Stromal cell of bone marrow (primary cell): ENCODE data around the gene TPRA1.
A peak's percentile ranks its signal among the peaks of the same experiment; 100 is the strongest.

Experiments used
- DNase-seq: peaks from one replicate; pipeline ENCODE4 v3.0.0-alpha.2; 2012; ENCODE audit warnings: low read depth

The TPRA1 gene

DNA sequence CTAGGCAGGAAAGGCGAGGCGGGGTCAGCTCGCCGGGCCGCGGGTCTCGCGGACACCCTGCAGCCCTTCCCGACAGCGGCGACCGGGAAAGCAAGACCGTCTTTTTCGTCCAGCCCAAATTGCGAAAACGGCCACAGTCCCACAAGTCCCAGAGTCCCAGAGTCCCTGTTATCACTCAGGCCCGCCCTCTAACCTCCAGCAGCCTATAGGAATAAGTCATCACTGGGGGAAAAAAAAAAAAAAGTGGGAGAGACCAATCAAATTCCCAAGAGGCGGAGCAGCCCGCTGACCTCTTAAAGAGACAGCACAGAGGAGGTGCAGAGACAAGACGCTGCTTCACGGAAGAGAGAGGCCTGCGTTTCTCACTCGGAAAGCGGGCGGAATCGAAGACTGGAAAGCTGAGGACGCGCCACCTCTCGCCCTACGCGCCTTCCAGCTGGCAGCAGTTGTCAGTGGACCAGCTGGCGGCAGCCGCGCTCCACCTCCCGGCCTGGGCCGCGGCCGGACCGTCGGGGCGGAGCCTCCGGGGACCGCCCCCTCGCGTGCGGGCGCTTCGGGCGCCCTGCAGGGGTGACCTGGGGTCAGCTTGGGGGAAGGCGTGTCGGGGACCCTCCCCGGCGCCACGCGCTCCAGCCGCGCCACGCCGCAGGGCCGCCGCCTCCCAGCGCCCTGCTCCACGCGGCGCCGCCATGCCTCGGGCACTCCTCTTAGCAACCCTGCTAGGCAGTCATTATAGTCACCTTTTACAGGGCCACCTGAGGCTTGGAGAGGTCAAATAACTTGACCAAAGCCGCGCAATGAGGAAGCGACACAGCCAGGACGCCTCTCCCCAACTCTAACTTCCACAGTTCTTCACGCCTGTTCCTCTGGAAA, at the start of gene TPRA1:
TSS of gene TPRA1 (minus strand) at position 141 of the 873 bp plus-strand sequence. CDS start 10,587 bp downstream, outside the sequence.
- DNase-seq, result peak; percentile 96

DNA sequence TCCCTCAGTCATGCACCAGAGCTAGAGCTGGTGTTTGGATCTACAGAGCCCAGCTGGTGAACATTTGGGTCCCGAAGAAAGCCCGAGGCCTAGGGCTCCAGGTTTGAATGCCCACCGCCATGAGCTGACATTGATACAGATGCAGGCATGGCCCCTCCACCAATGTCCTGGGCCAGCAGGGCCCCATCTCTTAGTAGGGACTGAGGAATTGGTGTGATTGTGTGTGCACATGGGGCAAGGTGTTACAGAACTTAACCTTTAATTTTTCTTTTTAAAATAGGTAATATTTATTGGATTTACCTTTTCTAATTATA, 49.5 kb upstream of the TPRA1 start:
- no peak for DNase-seq

DNA sequence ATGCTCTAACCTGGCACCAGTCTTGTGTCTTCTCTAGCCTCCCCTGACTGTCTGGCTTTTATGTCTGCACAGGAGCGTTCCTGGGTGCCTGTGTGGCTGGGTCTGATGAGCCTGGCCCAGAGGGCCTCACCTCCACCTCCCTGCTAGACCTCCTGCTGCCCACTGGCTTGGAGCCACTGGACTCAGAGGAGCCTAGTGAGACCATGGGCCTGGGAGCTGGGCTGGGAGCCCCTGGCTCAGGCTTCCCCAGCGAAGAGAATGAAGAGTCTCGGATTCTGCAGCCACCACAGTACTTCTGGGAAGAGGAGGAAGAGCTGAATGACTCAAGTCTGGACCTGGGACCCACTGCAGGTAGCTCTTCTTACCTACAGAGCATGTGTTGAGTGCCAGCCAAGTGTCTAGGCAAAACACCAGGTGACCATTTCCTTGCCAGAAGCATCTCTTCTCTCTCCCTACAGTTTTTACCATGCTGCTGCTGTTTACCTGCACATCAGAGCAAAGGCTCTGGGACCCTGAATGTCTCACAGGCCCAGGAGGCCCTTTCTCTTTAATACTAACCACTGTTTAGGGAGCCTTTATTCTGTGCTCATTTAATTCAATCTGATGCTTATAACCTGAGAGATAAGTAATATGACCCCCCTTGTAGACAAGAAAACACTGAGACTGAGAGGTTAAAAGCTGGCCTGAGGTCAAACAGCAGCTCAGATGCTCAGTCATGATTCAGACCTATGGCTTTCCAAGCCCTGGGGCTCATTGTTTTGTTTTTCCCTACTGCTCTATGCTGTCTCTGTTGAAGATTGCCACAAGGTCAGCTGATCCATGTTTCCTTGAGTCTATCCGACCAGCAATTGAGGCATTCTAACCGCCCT, 48.9 kb upstream of the TPRA1 start:
- peak; percentile 18 for DNase-seq

DNA sequence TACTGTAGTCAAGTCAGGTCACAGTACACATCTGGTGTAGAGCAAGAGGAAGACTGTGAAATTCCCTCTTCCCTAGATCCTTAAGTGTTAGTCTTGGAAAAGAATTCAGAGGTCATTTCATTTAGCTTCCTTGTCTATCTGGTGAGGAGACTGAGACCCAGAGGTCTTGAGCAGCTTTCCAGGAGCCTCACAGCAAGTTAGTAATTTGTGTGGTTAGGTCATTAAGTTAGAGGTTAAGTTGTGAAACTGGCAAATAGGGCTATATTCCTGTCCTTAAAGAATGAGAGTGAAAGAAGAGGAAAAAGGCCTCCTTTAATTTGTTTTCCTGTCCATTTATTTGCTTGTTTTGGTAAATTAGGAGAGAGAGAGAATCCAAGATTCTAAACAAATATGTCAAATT, 47.4 kb upstream of the TPRA1 start:
- no peak for DNase-seq

DNA sequence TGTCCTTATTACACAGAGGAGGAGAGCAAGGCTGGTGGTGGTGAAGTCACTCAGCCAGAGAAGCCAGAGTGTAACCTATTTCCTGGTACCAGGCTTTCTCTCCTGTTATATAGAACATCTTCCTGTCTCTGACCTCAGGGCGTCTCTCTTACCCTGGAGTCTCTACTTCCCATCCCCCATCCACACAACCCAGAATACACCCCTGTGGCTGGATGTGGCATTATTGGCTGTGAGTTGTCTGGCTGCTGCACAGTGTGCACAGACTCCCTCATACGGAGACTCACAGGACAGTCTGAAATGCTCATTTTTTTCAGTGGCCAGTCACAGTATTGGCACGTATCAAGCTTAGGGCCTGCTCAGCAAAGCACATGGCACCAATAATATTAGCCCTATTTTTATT, 47.0 kb upstream of the TPRA1 start:
- DNase-seq, result no peak

DNA sequence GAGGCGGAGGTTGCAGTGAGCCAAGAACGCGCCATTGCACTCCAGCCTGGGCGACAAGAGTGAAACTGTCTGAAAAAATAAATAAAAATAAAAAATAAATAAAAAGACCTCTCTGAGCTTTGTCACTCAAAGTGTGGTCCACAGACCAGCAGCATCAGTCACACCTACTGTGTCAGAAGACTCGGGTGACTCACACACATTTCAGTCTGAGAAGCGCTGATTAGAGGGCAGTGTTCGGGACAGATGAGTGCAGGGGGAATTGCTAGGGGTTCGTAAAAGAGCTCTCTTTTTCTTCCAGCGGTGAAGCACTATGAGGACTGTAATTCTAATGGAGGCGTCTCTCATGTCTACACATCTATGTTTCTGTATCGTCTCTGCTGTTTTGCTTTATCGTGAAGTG, 44.1 kb upstream of the TPRA1 start:
- DNase-seq, result no peak

DNA sequence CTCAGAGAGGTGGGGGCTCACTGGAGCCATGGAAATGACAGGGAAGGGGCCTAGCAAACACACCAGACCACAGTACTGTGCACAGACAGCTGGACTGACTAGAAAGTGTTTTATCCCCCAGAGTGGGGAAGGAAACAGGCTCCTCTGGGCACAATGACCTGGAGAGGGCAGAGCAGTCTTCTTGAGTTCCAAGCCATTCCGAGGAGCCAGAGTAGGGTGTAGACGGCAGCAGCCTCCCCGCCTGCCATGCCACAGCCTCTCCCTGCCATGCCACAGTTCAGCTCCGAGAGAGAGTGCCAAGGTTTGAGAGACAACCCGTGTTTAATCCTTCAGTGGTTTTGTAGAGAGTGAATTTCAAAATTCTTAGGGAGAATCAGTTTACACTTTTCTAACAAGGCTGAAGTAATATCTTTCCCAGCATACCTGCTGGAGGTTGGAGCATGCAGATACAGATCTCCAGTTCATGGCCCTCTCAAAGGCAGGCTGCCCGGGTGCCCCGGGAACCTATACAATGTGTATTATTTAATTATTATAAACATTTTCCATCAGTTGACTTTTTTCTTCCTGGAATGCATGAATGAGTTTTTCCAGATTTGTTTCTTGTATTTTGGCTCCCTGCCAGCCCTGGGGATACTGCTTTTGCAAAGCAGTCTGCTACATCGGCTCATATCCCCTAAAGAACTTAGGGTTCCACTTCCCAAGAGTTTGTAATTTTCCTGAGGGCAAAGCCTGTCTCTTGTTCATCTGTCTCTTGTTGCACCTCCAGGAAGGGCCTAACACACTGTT, 41.7 kb upstream of the TPRA1 start:
- no peak for DNase-seq

DNA sequence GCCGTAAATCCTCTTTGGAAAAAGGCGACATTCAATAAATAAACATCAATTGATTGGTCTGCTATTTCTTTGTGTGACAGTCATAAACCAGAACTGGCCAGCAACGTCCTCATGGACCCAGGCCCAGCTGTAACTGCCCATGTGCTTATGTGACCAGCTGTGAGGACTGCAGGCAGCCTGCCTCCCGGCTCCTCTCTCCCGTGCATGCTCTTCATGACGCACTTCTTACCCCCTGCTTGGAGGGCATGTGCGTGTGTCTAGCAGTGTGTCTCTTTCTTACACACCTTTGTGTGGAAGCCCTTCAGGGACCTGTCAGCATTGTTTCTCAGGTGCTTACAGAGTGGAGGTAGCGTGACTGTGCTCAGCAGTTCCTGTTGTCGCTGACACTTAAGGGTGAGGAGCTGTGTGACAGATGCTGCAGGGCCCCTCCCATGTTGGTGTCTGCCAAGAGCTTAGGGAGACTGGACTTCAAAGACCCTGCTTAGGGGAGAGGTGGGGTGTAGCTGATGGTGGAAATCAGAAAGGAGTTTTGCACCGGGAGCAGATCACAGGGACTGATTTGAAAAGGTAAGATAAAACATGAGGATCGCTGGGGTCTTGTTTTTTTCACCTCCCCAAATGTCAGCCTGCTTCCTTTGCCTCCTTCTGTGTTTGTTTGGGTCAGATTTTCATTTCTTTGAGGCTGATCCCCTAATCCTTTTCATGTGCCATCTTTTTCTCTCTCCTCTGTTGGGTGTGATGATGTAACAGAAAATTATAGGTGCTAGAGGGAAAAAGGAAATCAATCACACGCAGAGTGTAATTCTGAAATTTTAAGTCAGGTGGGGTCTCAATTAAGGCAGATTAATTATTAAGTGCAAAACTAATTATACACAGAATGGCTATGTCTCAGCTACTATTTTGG, 40.5 kb upstream of the TPRA1 start:
- DNase-seq, result no peak

DNA sequence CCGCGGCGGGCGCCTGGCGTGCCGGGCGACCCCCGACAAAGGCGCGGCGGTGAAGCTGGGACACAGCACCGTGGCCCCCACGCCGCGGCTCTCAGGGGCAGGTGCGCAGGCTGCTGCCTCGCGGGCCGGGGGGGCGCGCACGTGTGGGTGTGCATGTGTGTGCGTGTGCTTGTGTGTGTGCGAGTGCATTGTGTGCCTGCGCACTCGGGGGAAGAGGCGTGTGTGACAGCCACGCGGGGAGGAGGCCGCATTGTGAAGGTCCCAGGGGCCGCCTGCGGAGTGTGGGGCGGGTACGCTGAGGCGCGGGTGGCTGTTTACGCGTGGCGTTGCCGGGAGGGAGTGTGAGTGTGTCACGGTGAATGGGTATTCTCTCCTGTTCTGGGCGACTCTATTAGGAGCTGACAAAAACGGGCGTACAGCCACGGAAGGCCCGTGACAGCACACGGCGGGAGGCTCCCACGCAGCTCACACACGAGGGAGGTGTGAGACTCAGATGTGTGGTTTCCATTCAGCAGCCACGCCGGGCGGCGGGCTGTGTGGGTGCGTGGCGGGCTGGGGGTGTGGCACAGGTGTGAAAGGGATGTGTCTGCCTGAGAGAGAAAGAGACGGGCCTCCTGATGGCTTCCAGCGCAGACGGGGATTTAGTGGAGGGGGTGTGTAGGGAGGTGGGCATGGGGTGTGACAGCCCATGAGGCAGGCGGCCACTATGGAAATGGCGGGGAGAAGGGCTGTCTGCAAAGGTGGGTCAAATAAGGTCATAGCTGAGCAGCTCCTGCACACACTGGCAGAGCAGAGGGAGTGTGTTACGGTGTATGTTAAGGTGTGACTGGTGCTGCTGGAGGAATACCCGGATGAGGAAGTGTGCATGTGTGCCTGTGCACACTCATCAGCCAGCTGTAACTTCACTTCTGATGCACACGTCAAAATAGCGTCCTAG, 39.2 kb upstream of the TPRA1 start:
- no peak for DNase-seq

DNA sequence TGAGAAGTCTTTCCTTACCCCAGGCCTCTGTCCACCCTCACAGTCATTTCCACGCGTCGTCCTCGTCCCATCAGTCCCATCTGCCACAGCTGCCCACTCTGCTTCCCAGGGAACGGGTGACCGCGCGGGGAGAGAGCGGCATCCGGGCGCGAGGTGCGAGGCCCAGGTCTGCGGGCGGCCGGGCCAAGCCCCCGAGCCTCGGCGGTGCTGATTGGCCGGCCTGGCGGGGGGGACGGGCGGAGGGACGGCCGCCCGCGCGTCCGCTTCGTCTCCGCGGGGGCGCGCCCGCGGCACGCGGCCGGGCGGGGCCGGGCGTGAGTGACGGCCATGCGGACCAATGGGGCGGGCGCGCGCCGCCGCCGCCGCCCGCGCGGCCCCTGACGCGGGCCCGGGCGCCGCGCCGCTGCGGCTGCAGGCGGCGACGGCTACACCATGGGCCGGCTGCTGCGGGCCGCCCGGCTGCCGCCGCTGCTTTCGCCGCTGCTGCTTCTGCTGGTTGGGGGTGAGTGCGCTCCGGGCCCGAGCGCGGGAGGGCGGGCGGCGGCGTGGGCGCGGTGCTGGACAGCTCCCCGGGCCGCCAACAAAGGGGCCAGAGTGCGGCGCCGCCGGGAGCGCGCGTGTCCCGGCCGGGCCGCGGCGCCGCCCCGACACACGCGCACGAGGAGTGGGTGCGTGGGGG, 38.4 kb upstream of the TPRA1 start, which contains the start of gene PODXL2:
TSS of gene PODXL2 (plus strand) at position 398 of the 679 bp plus-strand sequence. CDS start at position 433, 35 bp downstream.
- no peak for DNase-seq

DNA sequence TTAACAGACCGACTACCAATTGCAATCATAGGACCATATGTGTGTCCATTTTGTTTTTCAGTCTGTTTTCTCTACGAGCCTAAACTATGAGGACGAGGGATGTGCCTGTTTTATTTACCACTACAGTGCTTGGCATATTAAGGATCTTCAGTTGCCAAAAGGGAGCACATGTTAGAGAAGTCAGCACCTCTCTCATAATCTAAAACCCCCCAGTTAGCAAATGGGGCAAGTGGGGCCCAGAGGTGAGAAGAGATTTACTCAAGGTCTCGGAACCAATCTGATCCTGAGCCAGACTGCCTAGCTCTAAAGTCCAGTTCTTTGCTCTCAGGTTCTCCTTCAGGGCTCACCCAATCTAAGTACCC, 37.9 kb upstream of the TPRA1 start:
- DNase-seq, result no peak

DNA sequence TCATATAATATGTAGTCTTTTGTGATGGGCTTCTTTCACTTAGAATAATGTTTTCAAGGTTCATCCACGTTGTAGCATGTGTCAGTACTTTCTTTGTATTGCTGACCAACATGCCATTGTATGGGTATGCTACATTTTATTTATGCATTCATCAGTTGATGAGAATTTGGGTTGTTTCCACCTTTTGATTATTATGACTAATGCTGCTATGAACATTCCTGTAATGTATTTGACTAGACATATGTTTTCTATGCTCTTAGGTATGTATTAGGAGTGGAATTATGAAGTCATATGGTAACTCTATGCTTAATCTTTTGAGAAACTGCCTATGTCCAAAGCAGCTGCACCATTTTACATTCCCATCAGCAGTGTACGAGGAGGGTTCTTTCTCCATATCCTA, 35.3 kb upstream of the TPRA1 start:
- no peak for DNase-seq

DNA sequence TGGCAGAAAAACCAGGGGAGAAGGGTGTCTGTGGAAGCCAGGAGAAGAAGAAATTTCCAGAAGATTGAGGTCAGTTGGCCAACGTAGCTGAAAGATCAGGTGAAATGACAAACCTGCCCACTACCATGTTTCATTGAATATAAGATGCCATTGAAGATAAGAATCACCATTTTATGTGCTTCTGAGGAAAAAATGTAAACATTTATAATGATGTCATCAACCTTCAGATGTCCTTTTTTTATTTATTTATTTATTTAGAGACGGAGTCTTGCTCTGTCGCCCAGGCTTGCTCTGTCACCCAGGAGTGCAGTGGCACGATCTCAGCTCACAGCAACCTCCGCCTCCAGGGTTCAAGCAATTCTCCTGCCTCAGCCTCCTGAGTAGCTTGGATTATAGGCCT, 33.5 kb upstream of the TPRA1 start:
- no peak for DNase-seq

DNA sequence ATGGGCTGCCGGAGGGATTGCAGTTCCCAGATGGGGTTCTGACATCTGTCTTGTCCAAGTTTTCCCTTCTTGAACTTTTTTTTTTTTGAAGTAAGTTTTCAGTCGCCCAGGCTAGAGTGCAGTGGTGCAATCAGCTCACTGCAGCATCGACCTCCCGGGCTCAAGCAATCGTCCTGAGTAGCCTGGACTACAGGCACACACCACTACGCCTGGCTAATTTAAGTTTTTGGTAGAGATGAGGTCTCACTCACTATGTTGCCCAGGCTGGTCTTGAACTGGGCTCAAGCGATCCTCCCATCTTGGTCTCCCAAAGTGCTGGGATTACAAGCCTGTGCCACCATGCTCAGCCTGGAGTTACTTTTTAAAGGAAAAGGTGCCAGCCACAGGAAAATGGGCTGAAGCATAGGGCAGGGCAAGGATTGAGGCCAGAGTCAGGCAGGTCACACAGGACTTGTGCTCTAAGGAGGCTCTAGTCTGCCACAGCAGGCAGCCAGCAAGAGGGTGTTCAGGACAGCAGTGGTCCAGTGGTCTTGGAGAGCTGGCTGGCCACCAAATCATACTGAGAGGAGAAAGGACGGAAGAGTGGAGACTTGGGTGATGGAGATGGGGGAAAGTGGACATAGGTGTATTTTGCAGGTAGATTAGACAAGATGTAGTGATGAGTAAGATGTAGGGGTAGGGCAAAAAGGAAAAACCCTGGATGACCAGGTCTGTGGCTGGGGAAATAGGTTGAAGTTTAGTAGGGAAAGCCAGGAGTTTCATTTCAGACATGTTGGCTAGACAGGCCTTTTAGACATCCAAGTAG, 32.4 kb upstream of the TPRA1 start:
- DNase-seq, result no peak

DNA sequence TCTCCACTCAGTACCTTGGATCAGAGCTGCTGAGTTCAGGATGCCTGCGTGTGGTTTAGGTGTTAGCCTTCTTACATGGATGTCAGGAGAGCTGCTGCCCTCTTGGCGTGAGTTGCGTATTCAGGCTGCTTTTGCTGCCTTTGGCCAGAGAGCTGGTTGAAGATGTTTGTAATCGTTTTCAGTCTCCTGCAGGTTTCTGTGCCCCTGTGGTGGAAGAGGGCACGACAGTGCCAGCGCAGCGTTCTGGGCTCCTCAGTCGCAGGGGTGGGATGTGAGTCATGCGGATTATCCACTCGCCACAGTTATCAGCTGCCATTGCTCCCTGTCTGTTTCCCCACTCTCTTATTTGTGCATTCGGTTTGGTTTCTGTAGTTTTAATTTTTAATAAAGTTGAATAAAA, 31.5 kb upstream of the TPRA1 start:
- no peak for DNase-seq

DNA sequence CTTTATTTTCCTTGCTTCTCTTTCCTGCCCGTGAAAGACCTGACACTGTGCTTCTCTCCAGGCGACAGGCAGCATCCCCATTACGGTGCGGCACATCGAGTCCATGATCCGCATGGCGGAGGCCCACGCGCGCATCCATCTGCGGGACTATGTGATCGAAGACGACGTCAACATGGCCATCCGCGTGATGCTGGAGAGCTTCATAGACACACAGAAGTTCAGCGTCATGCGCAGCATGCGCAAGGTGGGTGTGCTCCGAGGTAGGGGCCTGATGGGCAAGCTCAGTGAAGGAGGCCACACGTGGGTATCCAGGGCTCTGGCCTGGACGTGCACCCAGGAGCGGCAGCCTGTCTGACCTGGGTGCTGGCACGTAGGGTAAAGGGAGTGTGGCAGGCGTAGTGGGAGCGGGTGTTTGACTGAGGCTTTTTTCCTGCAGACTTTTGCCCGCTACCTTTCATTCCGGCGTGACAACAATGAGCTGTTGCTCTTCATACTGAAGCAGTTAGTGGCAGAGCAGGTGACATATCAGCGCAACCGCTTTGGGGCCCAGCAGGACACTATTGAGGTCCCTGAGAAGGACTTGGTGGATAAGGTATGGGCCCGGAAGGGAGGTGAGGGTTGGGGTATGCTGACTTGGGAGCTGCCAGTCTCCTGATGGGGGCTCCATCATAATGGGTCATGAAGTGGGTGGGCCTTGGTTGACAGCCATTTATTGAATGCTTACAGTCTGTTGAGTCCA, 30.3 kb upstream of the TPRA1 start:
- DNase-seq, result no peak

DNA sequence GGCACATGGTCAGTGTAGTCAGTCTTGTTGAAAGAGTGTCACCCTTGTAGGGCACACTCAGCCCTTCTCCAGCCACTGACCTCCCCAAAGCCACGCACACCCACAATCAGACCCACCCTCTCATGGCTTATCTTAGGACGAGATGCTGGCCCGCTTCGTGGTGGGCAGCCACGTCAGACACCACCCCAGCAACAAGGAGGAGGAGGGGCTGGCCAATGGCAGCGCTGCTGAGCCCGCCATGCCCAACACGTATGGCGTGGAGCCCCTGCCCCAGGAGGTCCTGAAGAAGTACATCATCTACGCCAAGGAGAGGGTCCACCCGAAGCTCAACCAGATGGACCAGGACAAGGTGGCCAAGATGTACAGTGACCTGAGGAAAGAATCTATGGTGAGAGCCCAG, 28.4 kb upstream of the TPRA1 start:
- no peak for DNase-seq
